ENCODE results near the gene RALGPS1. TPM values are rescaled to one million over a fixed set of nuclear protein-coding genes. Genes with fewer than 3 reads are reported as not detected.

The RALGPS1 gene
- total and polyA plus RNA-seq, 2 experiments from 2014 or later, result 13.1 to 22.1 TPM

DNA sequence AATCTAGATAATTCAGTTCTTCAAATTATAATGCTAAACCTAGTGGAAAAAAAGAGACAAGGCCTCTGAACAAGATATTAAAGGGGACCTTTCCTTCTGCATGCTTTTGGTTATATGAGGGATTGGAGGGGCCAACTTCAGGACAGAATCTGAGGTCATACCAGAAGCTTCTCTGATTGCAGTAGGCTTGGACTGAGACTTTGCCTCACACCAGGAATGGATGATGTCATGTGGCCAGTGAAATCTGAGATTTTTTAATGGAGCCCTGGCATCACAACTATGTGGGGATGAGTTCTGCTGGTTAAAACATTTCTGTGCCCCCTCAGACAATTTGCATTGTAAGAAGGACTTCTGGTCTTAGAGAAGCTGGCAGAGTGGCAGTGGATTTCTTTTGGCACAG lies 119.2 kb downstream of the RALGPS1 start:
- Histone ChIP-seq H2AFZ (no peak overlapping the region), H3K4me1 (ENCODE audit: insufficient read depth) (peaks cover 11% of the 10 kb centered on the region), H3K27ac (peak overlapping the region; percentile 30), H4K20me1 (ENCODE audit: insufficient read depth, poor library complexity, severe bottlenecking) (no peaks in the 10 kb centered on the region), H3K9me3 (ENCODE audit: low read depth) (no peaks in the 10 kb centered on the region), H3K9me2 (replicated peaks; ENCODE audit: insufficient read depth) (no peaks in the 10 kb centered on the region), H3K27me3 (no peaks in the 10 kb centered on the region), H3K4me2 (no peak overlapping the region), H3K79me2 (no peaks in the 10 kb centered on the region), H3K4me3 (no peak overlapping the region), H3K36me3 (replicated peaks; ENCODE audit: insufficient read depth, low read depth) (no peaks in the 10 kb centered on the region)
- TF ChIP-seq EZH2phosphoT487 (IDR thresholded peaks at IDR 0.05; ENCODE audit: low read depth, severe bottlenecking, unreplicated experiment), result no peak
- no peak for TF ChIP-seq EZH2 (IDR thresholded peaks at IDR 0.05; ENCODE audit: borderline replicate concordance)
- TF ChIP-seq, protein P1, sequence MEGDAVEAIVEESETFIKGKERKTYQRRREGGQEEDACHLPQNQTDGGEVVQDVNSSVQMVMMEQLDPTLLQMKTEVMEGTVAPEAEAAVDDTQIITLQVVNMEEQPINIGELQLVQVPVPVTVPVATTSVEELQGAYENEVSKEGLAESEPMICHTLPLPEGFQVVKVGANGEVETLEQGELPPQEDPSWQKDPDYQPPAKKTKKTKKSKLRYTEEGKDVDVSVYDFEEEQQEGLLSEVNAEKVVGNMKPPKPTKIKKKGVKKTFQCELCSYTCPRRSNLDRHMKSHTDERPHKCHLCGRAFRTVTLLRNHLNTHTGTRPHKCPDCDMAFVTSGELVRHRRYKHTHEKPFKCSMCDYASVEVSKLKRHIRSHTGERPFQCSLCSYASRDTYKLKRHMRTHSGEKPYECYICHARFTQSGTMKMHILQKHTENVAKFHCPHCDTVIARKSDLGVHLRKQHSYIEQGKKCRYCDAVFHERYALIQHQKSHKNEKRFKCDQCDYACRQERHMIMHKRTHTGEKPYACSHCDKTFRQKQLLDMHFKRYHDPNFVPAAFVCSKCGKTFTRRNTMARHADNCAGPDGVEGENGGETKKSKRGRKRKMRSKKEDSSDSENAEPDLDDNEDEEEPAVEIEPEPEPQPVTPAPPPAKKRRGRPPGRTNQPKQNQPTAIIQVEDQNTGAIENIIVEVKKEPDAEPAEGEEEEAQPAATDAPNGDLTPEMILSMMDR (IDR thresholded peaks at IDR 0.05; ENCODE audit: poor library complexity), result no peak
- no peak for DNase-seq (ENCODE audit: low spot score)

DNA sequence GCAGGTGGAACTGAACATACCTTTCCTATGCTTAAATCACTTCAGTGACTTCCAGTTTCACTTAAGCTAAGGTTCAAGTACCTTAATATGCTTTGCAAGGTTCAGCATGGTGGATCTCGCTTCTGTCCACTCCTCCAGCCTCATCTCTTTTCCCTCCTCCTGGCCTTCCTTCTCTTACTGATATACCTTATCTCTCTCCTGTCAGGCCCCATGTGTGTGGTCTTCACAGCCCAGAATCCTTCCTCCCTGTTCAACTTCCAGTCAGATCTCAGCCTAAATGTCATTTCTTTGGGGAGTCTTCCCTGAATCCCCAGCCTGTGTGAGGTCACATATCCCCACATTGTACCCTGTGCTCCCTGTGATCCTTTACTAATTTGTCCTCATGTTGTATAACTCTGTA lies 120.1 kb downstream of the RALGPS1 start:
- Histone ChIP-seq H4K20me1 (ENCODE audit: insufficient read depth, poor library complexity, severe bottlenecking) (no peaks in the 10 kb centered on the region), H3K4me2 (no peak overlapping the region), H3K9me3 (ENCODE audit: low read depth) (no peaks in the 10 kb centered on the region), H3K9me2 (replicated peaks; ENCODE audit: insufficient read depth) (no peaks in the 10 kb centered on the region), H3K27me3 (no peaks in the 10 kb centered on the region), H2AFZ (no peak overlapping the region), H3K79me2 (no peaks in the 10 kb centered on the region), H3K4me3 (no peak overlapping the region), H3K4me1 (ENCODE audit: insufficient read depth) (peaks cover 11% of the 10 kb centered on the region), H3K36me3 (replicated peaks; ENCODE audit: insufficient read depth, low read depth) (no peaks in the 10 kb centered on the region), H3K27ac (no peak overlapping the region)
- no peak for DNase-seq (ENCODE audit: low spot score)
- TF ChIP-seq, protein P1 (IDR thresholded peaks at IDR 0.05; ENCODE audit: poor library complexity), result no peak
- TF ChIP-seq EZH2 (IDR thresholded peaks at IDR 0.05; ENCODE audit: borderline replicate concordance), result no peak
- no peak for TF ChIP-seq EZH2phosphoT487 (IDR thresholded peaks at IDR 0.05; ENCODE audit: low read depth, severe bottlenecking, unreplicated experiment)
- 100% methylated on average over 1 of the region's 1 CpG for WGBS (ENCODE audit: low lambda C conversion rate, missing lambda C conversion rate)

DNA sequence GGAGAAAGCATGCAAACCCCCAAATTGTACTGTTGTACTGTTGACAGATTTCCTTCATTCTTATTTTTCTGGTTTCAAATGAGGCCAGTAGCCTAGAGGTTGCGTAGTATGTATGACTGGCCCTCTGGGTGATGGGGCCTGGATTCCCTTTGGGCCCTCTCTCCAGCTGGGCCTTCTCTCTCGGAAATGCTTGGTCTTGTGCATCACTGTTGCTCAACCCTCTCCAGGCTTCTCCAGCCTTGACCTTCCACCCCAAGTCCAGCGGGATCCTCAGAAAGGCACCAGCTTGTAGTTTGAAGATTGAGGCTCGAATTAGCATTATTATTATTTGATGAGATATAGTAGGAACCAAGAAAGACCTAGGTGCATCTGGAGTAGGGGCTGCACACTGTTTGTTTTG lies 120.8 kb downstream of the RALGPS1 start:
- H2AFZ ChIP-seq, result no peak overlapping the region

More for the DNA sequence above, 120.8 kb downstream of the RALGPS1 start:
- Histone ChIP-seq H3K4me1 (ENCODE audit: insufficient read depth) (peaks cover 11% of the 10 kb centered on the region), H4K20me1 (ENCODE audit: insufficient read depth, poor library complexity, severe bottlenecking) (no peaks in the 10 kb centered on the region), H3K79me2 (no peaks in the 10 kb centered on the region), H3K36me3 (replicated peaks; ENCODE audit: insufficient read depth, low read depth) (no peaks in the 10 kb centered on the region), H3K9me3 (ENCODE audit: low read depth) (no peaks in the 10 kb centered on the region), H3K9me2 (replicated peaks; ENCODE audit: insufficient read depth) (no peaks in the 10 kb centered on the region), H3K27me3 (no peaks in the 10 kb centered on the region), H3K27ac (no peak overlapping the region), H3K4me2 (no peak overlapping the region), H3K4me3 (no peak overlapping the region)
- TF ChIP-seq, protein P1 (IDR thresholded peaks at IDR 0.05; ENCODE audit: poor library complexity), result no peak
- TF ChIP-seq EZH2 (IDR thresholded peaks at IDR 0.05; ENCODE audit: borderline replicate concordance) (no peak), EZH2phosphoT487 (IDR thresholded peaks at IDR 0.05; ENCODE audit: low read depth, severe bottlenecking, unreplicated experiment) (no peak)
- DNase-seq (ENCODE audit: low spot score), result no peak
- WGBS (ENCODE audit: low lambda C conversion rate, missing lambda C conversion rate), result 92% methylated on average over 4 of the region's 4 CpGs
